ENCODE results near the gene UQCRFS1. TPM values are rescaled to one million over a fixed set of nuclear protein-coding genes. Genes with fewer than 3 reads are reported as not detected.

UQCRFS1 gene
- total and polyA plus RNA-seq, 2 donors (not counting 1 experiment from before 2014, with no cell fraction given), result 15.2 to 23.4 TPM

GRCh38 chr19:29215322-29215845 is 2.4 kb upstream of the UQCRFS1 start:
- no peak overlapping the region for H3K4me3 ChIP-seq (ENCODE audit: control extremely low read depth in 1 of 5, extremely low read depth in 1 of 5, insufficient read depth in 1 of 5, low read depth in 2 of 5, low read length in 4 of 5)
- no peak overlapping the region for H3K9ac ChIP-seq (ENCODE audit: low read length)
- peaks cover 15 to 17% of the 10 kb centered on the region in 2 donors for H3K4me1 ChIP-seq (ENCODE audit: control insufficient read depth in 2 of 2, insufficient read depth in 2 of 2, low read length in 2 of 2)
- H2AFZ ChIP-seq (ENCODE audit: insufficient read depth, low read depth, low read length, poor library complexity, severe bottlenecking), result no peak overlapping the region
- Mint-ChIP-seq H3K27me3 (peaks cover 26% of the 10 kb centered on the region), H3K27ac (no peak overlapping the region), H3K4me3 (no peak overlapping the region), H3K9me3 (ENCODE audit: insufficient read depth) (no peaks in the 10 kb centered on the region), H3K4me1 (peaks cover 23% of the 10 kb centered on the region)
- no peak for TF ChIP-seq CTCF (IDR thresholded peaks at IDR 0.05)
- no peak for TF ChIP-seq EZH2 (IDR thresholded peaks at IDR 0.05; ENCODE audit: borderline replicate concordance, insufficient read depth, low read depth, low read length, poor library complexity, severe bottlenecking)
- DNase-seq (no peak), ATAC-seq (ENCODE audit: low read depth) (no peak)
- H3K9me3 ChIP-seq (ENCODE audit: control extremely low read depth in 1 of 3, control insufficient read depth in 2 of 3, insufficient read depth in 1 of 3, low read length in 2 of 3), result no peaks in the 10 kb centered on the region
- peaks cover 13% of the 10 kb centered on the region for H4K20me1 ChIP-seq (ENCODE audit: control insufficient read depth, insufficient read depth, low read length, poor library complexity, severe bottlenecking)
- H3K27me3 ChIP-seq (replicated peaks in 1 of 4; ENCODE audit: control extremely low read depth in 1 of 4, control insufficient read depth in 3 of 4, insufficient read depth in 4 of 4, low read length in 3 of 4), result peaks cover 0 to 19% (median 0%) of the 10 kb centered on the region in 4 experiments
- no peak overlapping the region for H3K4me2 ChIP-seq (replicated peaks; ENCODE audit: low read depth, low read length, poor library complexity, severe bottlenecking)
- 90% methylated on average over 7 of the region's 7 CpGs for WGBS (ENCODE audit: insufficient coverage)
- POLR2A ChIA-PET, result no interaction called here
- peaks cover 19% of the 10 kb centered on the region for H3K79me2 ChIP-seq (ENCODE audit: control insufficient read depth, insufficient read depth, low read length)
- CTCF ChIA-PET, result no interaction called here
- H3K36me3 ChIP-seq (replicated peaks in 1 of 2; ENCODE audit: control extremely low read depth in 1 of 2, control insufficient read depth in 1 of 2, extremely low read depth in 1 of 2, insufficient read depth in 2 of 2, low read length in 1 of 2), result no peaks in the 10 kb centered on the region
- intact Hi-C loops (cut with micrococcal nuclease), result no loop called here
- no peak overlapping the region for H3K27ac ChIP-seq (ENCODE audit: low read length in 2 of 2)

- H3K36me3 ChIP-seq (replicated peaks in 1 of 2; ENCODE audit: control extremely low read depth in 1 of 2, control insufficient read depth in 1 of 2, extremely low read depth in 1 of 2, insufficient read depth in 2 of 2, low read length in 1 of 2), result peaks cover 0 to 4% of the 10 kb centered on the region in 2 experiments
- H3K4me2 ChIP-seq (replicated peaks; ENCODE audit: low read depth, low read length, poor library complexity, severe bottlenecking), result no peak overlapping the region
- intact Hi-C loops (cut with micrococcal nuclease), result loop anchor here (5.0 kb wide), 1 partner anchor 393 kb away; the partner anchor contains the start of gene POP4
- Mint-ChIP-seq H3K4me1 (peaks cover 31% of the 10 kb centered on the region), H3K4me3 (peak overlapping the region; percentile 47), H3K9me3 (ENCODE audit: insufficient read depth) (no peaks in the 10 kb centered on the region), H3K27ac (no peak overlapping the region), H3K27me3 (peaks cover 26% of the 10 kb centered on the region)
- no peak overlapping the region for H3K27ac ChIP-seq (ENCODE audit: low read length in 2 of 2)
- no peak overlapping the region for H3K4me3 ChIP-seq (ENCODE audit: control extremely low read depth in 1 of 5, extremely low read depth in 1 of 5, insufficient read depth in 1 of 5, low read depth in 2 of 5, low read length in 4 of 5)
- peaks cover 0 to 19% (median 0%) of the 10 kb centered on the region in 4 experiments for H3K27me3 ChIP-seq (replicated peaks in 1 of 4; ENCODE audit: control extremely low read depth in 1 of 4, control insufficient read depth in 3 of 4, insufficient read depth in 4 of 4, low read length in 3 of 4)
- ATAC-seq (ENCODE audit: low read depth), result no peak
- peaks cover 28% of the 10 kb centered on the region for H3K79me2 ChIP-seq (ENCODE audit: control insufficient read depth, insufficient read depth, low read length)
- H3K4me1 ChIP-seq (ENCODE audit: control insufficient read depth in 2 of 2, insufficient read depth in 2 of 2, low read length in 2 of 2), result peaks cover 15 to 17% of the 10 kb centered on the region in 2 donors
- ChIA-PET POLR2A (no interaction called here), CTCF (interaction anchor here (1.0 kb wide), 1 partner anchor 49 kb away, joined by 3 read pairs; no protein-coding TSS in a partner anchor)
- H4K20me1 ChIP-seq (ENCODE audit: control insufficient read depth, insufficient read depth, low read length, poor library complexity, severe bottlenecking), result peaks cover 13% of the 10 kb centered on the region
- no peak for DNase-seq
- WGBS (ENCODE audit: insufficient coverage), result 67% methylated on average over 1 of the region's 2 CpGs
- no peak overlapping the region for H2AFZ ChIP-seq (ENCODE audit: insufficient read depth, low read depth, low read length, poor library complexity, severe bottlenecking)
- no peaks in the 10 kb centered on the region for H3K9me3 ChIP-seq (ENCODE audit: control extremely low read depth in 1 of 3, control insufficient read depth in 2 of 3, insufficient read depth in 1 of 3, low read length in 2 of 3)
- H3K9ac ChIP-seq (ENCODE audit: low read length), result no peak overlapping the region
- no peak for TF ChIP-seq EZH2 (IDR thresholded peaks at IDR 0.05; ENCODE audit: borderline replicate concordance, insufficient read depth, low read depth, low read length, poor library complexity, severe bottlenecking)
- TF ChIP-seq CTCF (IDR thresholded peaks at IDR 0.05), result no peak
These were observed 1.5 kb upstream of the UQCRFS1 start for GRCh38 chr19:29214411-29214810.

Measured in B cell (primary cell).